Stimulated activated CD8-positive, alpha-beta memory T cell treated with anti-CD3 and anti-CD28 coated beads, Interleukin-4, amount 100 ng/mL, for 1 hour (primary cell): ENCODE data around the gene LYSMD2.
"Not testable (repeated sequence)": the region's sequence is repeated elsewhere in the genome, so short reads cannot be mapped to it uniquely, and the experiment has no call there.

Experiments
- DNase-seq, 2 donors: peaks; one replicate each; pipeline ENCODE4 v3.0.0-alpha.2; 2020; ENCODE audit warnings: low read depth in 2 of 2, low spot score in 1 of 2

The LYSMD2 gene, protein sequence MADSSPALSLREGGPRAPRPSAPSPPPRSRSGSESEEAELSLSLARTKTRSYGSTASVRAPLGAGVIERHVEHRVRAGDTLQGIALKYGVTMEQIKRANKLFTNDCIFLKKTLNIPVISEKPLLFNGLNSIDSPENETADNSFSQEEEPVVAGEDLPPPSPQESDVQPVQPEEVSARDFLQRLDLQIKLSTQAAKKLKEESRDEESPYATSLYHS

DNA sequence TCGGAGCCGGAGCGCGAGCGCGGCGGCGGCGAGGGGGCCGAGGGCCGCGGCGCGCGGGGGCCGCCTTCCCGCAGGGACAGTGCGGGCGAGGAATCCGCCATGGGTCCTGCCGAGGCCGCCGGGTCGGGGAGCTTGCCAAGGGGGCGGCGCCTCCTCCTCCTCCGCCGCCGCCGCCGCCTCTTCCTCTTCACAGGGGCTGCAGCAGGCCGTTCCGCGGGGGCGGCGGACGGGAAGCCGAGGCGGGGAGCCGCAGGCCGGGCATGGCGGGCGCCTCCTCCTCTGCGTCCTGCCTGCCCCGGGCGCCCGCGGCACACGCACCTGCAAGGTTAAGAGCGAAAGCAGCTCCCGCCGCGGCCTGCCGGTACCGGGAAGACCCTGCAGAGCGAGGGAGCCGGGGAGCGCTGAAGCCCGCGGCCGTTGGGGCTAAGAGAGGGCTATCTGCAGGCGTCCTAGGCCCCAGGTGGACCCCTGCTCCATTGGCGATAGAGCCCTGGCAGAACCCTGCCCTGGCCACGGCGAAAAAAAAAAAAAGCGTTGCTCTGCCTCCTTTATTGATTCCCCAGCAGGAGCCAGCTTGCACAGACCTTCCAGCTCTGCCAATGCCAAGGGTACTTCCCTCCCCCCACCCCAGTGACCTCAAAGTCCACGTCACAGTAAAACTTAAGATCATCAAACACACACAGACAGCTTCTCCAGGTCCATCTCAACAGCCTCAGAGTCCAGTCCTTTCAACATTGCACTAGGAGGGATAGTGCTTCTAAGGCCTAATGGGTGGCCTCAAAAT is at the start of gene LYSMD2:
Gene LYSMD2 (minus strand): TSS at position 134 of the 784 bp plus-strand sequence. CDS start 33 bp downstream, at position 101.
- DNase-seq: peak in 1 of 2 donors; percentile 52

DNA sequence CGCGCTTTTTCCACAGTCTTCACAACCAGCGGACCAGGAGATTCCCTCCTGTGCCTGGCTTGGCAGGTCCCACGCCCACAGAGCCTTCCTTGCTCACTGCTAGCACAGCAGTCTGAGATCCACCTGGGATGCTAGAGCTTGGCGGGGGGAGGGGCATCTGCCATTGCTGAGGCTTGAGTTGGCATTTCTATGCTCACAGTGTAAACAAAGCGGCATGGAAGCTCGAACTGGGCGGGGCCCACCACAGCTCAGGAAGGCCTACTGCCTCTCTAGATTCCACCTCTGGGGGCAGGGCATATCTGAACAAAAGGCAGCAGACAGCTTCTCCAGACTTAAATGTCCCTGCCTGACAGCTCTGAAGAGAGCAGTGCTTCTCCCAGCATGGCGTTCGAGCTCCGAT is 49.7 kb upstream of the LYSMD2 start:
- DNase-seq: not testable (repeated sequence)

DNA sequence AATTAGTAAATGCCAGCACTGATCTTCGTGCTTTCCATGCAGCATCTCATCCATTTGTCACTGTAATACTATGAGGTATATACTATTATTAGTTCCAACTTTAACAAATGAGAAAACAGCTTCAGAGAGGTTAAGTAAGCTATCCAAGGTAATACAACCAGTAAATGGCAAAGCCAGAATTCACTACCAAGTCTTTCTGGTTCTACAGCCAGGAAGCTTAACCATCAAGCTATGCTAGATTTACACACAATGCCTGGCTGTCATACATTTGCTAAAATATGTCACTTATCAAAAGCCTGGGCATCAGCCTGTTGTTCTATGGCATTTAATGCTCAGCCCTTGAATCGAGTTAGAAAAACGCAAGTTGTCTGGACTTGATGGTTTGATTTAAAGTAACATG is 46.5 kb upstream of the LYSMD2 start:
- DNase-seq: no peak

DNA sequence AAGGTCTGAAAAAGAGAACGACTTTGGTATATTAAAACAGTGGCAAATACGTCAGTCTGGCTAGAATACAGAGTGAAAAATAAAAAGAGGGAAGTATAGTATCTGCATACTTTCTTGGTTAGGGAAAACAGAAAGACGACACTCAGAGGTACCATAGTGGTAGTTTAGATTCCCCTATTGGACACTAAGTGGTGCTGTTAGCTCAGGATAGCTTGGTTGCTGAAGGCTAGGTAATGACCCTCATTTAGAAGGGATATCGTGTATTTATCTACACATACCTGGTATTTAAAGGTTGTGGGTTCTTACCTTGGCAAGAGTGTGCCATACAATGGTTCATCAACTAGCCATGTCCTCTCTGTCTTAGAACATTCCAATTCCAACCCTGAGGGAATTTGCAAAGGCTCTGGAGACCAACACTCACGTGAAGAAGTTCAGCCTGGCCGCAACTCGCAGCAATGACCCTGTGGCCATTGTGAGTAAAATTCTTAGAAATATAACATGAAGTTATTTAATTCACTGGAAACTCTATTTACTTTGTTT is 45.0 kb upstream of the LYSMD2 start:
- DNase-seq: no peak

DNA sequence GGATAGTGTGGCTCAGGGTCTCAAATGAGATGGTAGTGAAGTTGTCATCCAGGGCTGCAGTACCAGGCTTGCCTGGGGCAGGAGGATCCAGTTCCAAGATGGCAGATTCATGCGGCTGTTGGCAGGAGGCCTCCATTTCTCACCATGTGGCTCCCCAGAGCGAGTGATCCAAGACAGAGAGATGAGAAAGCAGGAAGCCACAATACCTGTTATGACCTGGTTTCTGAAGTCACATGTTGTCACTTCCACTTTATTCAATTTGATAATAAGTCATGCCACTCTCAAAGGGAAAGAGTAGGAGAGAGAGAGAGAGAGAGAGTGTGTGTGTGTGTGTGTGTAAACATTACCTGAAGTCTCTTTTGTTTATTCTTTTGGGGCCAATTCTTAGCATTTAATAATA is 44.1 kb upstream of the LYSMD2 start:
- no peak for DNase-seq

DNA sequence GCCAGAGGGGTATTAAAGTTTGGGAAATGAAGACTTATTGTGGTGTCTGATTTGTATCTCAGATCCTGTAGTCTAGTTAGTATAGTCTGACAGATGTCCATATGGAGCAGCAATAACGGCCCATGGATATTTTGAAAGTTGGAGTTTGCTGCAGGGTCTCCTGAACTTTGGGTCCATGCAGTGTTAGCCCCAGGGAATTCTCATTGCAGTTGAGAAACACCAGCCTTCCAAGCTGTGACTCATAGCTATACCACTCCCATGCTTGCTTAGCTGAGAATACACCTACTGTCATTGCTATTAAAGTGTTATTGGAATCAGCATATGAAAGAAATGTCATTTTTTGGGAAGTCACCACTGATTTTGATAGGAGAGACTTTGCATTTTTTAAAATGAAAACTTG is 43.2 kb upstream of the LYSMD2 start:
- DNase-seq: no peak

DNA sequence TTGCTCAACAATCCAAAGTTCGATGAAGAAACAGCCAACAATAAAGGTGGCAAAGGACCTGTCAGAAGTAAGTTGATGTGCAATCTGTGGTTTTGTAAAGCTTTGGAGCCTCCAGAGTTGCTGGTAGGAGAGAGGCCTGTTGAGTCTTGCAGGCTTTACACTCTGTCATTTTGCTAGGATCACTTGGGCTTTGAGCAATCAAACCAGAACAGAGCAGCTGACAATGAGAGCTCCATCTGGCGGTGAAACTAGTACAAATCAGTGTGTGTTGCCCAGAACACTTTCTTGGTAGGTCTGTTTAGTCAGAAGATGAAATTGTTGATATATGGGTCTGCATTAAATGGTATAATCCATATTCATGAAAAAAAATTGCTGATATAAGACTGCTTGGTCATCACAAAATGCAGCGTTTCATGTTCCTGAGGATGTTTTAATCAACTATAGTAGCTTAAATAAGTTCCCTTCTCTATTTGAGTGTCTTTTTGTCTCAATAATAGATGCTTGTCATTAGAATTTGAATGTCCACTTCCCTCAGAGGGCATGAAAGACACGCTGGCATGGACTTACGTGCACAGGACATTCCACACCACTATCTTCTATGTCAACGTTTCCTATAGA is 39.6 kb upstream of the LYSMD2 start:
- peak; percentile 23 to 37 for DNase-seq

DNA sequence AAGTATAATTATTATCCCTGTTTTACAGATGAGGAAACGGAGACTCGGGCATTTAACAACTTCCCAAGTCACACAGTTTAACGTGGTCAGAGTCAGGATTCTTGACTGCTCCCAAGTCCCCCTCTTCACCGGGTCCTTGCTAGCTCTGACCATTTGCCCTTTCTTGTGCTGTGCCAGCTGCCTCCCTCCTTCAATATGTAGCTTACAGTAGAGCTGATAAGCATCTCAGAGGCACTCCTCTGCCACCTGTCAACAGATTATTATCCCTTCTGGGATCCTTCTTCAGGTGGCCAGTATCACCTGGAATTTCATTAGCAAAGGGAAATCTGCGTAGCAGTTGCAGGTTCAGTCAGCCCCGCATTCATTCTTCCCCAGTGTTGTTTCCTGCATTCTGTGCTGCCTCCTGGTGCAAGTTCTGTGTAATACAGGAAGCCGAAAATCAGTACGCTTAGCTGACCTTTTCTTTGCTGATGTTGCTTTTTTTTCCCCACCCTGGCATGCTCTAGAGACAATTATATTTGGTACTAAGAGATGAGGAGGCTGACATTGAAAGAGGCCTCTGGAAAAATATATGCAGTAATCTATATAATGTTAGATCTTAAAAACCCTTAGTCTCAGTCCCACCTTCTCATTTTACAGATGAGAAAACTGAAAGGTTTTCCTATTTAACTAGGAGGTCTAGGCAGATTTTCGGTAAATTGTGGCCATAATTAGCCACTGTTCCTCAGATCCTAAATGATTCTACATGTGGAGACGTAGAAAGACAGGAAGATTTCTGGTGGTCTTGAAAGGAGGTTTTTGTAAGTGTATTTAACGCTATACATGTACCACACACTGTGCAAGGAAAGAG is 38.7 kb upstream of the LYSMD2 start:
- DNase-seq: peak in 1 of 2 donors; percentile 21

DNA sequence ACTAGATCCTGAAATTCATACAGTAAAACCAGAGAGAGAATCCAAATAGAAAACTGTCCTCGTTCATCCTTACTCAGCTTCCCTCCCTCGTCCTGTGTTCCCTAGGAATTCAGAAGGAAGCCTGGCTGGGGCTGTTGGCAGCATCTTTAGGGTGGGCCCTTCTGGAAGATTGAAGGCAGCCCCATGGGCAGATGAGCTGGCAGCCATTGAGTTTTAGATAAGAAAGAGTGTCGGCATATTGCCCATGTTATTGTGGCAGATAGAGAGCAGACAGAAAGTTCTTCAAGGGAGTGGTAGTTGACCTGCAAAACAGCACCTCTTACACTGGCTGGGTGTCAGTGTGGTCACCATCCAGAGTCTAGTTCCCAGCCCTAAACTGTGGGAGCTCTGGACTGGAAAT is 37.5 kb upstream of the LYSMD2 start:
- DNase-seq: no peak

DNA sequence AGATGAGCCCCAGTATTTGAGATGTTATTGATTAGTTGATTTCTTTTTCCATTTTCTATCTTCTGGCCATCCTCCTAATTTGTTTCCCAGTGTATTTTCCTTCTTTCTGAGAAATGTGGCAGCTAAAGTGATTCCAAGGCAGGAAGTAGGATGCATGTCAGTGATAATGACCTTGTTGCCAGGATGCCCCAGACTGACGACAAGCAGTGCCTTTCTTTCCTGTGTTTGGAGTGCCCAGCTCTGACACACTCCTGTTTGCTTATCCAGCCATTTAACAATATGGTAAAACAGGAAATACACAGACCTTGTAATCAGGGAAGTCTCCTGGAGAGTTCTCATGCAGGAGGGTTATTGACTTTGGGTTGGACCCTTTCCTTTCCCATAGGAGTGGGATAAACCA is 34.3 kb upstream of the LYSMD2 start:
- no peak for DNase-seq

DNA sequence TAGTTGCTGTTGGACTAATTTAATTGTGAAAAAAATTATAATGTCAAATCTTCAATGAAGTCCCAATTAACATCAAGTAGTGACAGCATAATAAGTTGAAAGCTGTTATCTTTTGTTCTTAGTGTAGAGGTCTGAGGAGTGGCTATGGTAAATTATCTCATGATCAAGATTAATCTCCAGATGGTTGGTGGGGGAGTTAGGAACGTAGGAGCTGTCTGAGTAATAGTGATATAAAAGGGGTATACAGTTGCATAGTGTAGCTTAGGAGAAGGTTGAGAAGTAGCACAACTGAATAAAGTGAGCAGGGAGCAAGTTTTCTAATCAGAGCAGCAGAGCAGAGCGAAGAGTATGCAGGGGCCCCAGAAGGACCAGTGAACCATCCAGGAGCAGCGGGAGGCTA is 33.4 kb upstream of the LYSMD2 start:
- no peak for DNase-seq

DNA sequence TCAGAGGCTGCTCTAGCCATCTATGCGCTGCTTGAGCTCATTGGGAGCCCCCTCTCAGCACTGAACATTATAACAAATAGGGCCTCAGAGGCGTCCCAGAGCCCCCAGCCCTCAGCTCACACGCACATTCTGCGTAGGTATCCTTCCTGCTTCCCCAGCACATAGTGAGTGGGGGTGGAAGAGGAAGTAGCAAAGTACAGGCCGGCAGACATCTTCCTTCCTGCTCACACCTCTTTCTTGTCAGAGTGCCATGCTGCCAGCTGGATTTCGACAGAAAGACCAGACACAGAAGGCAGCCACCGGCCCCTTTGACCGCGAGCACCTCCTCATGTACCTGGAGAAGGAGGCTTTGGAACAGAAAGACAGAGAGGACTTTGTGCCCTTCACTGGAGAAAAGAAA is 30.6 kb upstream of the LYSMD2 start:
- DNase-seq: no peak

DNA sequence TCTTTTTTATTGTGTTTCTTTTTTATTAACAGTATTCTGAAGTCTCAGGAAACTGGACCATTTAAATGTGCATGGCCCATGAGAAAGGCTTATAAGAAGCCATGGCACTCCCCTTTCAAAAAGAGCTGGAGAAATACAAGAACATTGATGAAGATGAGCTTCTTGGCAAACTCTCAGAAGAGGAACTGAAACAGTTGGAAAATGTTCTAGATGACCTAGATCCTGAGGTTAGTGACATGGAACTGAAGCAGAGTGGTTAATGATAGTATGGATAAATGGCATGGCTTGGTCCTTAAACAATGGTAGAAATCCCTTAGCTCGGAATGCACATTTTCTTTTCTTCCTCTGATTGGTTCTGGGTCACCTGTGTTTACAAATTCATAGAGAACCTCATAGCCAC is 28.9 kb upstream of the LYSMD2 start:
- DNase-seq: no peak

DNA sequence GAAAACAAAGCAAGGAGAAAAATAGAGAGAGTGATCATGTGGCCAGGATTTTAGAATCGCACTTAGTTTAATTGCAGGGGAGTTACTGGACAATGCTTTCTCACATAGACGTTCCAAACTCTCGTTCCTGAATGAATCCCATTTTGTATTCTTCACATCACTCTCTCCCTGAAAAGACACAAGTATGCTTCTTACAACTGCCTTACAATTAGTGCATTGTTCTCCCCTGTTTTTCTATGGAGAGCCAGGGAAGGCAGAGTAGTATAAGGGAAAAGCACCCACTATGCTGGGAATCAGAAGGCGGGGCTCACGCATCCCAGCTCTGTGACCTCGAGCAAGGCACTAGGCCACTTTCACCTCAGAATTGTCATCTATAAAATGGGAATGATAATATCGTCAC is 28.3 kb upstream of the LYSMD2 start:
- DNase-seq: no peak

DNA sequence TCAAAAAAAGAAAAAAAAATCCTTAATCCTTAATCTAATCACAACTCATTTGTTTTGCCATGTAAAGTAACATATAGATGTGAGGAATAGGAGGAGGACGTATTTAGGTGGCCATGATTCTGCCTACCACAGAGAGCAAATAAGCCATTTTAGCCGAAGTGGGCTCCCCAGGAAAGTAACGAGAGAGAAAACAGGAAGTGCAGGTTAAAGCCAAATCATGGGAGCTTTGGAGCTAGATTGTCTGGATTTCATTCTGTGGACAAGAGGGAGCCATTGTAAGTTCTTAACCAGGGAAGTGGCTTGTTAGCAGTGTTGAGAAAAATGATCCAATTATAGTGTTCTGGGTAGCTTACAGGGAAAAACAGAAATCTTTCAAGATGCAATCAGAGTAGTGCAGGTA is 23.4 kb upstream of the LYSMD2 start:
- no peak for DNase-seq

DNA sequence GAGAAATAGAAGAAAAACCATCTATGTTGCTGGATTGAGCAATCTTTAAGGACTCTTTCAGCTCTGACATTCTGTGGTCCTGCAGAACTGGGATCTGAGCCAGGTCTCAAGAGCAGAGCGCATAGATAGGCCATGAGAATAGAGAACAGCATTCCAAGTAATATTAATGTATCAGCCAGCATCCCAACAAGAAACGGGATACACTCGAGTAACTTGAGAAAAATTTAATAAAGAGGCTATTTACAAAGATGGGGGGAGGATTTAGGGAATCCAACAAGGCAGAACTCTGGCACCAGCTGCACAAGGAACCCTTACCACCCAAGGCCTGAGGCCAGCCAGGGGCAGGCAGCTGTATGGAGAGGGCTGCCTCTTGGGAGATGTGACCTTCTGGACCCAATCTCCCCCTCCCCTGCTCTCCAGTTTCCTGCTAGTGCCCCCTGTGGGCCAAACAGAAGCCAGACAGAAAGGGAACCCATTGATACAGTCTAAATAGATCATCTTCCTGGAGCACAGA is 22.2 kb upstream of the LYSMD2 start:
- DNase-seq: no peak

DNA sequence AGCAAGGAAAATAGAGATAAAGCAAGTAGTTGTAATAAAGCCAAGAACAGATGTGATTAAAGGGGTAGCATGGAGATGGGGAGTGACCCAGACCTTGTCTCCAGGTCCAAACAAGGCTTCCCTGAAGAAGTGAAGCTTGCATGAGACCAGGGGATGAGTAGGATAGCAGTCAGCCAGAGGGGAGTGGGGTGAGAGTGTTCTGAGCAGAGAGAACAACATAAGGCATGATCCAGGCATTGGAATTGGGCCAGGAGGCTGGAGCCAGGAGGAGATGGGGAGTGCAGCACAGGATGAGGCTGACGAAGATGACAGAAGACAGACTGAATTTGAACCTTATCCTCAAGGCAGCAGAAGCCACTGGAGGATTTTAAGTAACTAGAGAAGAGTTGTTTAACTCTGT is 21.2 kb upstream of the LYSMD2 start:
- DNase-seq: no peak

DNA sequence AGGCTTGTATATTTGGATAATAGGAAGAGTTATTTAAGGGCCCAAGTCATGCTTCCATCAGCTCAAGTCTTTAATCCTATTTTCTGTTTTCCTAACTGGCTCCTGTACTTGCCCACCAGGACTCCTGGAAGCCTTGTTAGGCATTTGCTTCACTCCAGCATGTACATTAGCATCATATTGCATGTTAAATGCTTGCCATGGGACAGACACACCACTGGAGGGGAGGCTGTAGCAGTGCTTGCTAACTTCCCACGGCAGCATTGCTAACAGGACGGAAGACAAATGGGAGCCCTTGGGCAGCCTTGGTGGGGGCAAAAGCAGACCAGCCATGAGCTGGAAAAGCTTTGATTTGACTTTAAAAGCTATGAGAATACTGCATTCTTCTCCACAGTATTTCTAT is 20.0 kb upstream of the LYSMD2 start:
- no peak for DNase-seq

DNA sequence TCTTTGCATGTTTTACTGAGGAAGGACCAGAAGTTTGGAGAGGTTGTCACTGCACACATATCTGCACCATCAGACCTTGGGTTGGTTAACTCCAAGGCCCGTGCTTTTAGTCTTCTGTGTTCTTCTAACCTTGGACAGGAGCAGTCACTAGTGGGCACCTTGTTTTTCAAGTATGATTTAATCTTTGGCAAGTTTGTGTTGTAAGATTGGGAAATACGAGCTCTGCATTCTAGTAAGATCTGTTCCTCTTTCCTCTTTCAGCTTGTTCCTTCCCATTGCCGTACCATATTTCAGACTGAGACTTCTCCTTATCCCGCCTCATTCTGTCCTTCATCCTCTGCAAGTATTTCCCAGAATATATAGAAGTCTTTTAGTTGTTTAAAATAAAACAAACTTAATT is 19.0 kb upstream of the LYSMD2 start:
- DNase-seq: no peak

DNA sequence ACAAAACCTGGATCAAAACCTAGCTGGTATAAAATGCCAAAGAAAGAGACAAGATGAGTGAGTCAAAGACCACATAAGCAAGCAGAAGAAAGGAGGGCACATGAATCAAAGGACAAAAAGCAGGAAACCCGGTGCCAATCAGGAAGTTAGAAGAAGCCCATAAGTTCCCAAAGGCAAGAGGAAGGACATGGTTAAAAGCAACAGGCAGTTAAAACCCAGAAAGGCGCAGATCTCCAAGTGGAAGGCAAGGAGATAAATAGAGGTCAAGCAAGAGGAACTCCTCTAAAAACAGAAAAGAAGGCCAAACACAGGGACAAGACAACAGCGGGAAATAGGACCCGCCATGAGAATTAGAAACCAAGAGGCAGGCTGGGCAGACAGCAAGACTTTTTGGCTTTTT is 18.3 kb upstream of the LYSMD2 start:
- DNase-seq: no peak

DNA sequence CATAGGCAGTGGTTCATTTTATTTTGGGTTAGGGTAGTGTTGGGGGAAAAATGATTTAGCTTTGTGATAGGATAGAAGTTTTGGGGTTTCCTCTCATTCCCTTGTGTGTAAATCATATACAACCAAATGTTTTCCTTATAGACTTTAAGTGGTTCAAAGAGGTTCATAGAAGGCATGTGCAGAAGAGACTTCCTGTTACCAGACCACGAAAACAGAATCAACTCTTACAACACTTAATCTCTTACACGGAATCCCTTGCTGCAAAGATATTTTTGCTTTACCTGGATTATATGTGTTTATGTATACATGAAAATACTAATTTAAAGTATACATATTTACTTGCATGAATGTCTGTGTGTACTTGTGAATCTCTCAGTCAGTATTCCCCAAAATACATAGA is 16.8 kb upstream of the LYSMD2 start:
- no peak for DNase-seq
